GM21619 (cell line): ENCODE data around the gene PFN2.
"Not testable (repeated sequence)": the region's sequence is repeated elsewhere in the genome, so short reads cannot be mapped to it uniquely, and the experiment has no call there.

ENCODE experiments used
- ATAC-seq: cut with Tn5 transposase; IDR thresholded peaks from one replicate; pipeline ENCODE4 v1.9.1; 2021; ENCODE audit not compliant: unreplicated experiment

The PFN2 gene

DNA sequence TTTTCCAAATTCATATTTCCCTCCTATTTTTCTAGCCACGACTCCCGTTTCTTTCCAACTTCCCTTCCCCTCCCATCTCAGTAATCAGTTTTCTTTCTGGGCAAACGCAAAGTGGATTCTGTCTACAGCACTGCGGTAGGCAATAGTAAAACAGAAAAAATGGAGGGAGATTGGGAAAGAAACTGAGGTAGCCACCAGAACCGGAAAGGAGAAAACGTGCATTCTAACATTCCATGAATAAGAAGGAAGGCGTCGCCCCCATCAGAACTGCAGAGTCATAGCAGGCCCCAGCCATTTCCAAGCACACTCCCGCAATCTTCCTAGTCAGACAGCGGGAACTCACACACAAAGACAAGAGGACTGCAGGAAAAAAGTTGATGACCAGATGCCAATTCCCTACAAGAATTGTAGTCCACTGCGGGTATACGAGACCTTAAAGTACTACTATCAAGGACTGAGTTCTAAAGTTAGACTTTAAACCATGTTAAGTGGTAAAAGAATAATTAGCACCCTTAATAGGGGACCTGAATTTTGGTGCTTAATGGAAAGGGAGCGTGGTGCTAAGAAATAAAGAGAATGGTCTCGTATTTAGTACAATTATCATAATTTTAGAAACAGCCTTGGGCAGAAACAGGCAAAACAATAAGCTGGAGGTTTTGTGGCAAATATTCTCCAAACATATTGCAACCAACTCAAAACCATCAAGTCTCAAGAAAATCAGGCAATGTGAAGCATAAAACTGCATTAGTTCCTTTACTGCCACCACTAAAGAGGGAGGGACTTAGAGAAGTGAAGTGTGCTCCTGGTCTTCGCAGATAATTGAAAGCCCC lies 1.4 kb downstream of the PFN2 start:
- no peak for ATAC-seq

- no peak for ATAC-seq
Measured at GRCh38 chr3:149968216-149968615, 2.5 kb downstream of the PFN2 start.

- ATAC-seq: no peak
Measured at GRCh38 chr3:149967086-149967685, 3.5 kb downstream of the PFN2 start.

- ATAC-seq: no peak
Measured at GRCh38 chr3:149965278-149965677, 5.4 kb downstream of the PFN2 start.

DNA sequence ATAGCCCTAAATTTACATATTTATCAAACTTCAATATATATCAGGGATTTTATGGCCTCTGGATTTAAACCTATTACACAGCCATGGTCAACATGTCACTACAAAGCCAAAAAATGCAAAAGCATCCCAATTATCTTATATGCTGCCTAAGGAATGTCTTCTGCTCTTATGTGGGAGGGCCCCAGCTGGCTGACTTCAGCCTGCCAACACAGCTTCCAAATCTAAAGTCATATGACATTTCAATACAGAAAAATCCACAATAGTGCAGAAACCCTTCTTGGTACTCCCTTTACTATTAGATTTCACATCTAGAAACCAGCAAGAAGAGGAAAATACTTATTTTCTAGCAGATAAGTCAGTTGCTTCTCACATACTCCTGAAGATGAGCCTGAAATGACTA lies 6.4 kb downstream of the PFN2 start:
- ATAC-seq: no peak

DNA sequence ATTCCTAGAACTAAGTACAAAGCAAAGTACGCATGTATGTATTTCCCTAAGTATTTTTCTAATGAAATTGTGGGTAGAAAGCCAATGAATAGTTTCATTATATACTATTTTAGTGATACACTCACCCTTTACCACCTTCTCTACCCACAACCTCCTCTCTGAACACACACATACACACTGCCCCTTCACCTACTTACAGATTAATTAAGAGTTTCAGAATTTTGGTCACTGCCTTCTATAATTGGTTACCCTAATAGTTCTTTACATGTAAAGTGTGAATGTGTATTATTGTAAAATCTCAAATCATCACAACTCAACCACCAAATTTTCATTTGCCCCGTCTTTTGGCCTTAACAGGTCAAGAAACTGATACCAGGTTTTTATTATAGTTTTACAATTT lies 7.2 kb downstream of the PFN2 start:
- ATAC-seq: no peak

GRCh38 chr3:149959443-149959842 lies 11.3 kb downstream of the PFN2 start:
- no peak for ATAC-seq

DNA sequence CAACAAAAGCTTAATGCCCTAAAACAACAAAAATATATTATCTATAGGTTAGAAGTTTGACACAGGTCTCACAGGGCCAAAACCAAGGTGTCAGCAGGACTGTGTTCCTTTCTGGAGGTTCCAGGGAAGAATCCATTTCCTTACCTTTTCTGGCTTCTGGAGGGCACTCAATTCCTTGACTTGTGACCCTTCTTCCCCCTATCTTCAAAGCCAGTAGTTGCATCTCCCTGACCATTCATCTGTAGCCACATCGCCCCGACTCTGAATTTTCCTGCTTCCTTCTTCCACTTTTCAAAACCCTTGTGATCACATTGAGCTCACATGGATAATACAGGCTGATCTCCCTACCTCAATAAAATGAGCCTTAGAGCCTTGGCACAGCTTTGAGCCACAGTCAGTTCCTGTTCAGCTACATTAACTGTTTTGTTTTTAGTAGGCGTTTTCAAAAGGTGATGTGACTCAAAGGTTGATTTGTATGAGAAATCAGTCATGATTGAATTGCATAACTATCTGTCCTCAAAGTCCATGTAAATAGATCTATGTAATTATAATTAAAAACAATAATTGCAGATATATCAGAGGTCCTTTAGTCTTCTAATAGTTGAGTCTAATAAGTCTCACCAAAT lies 12.4 kb downstream of the PFN2 start:
- ATAC-seq: no peak

DNA sequence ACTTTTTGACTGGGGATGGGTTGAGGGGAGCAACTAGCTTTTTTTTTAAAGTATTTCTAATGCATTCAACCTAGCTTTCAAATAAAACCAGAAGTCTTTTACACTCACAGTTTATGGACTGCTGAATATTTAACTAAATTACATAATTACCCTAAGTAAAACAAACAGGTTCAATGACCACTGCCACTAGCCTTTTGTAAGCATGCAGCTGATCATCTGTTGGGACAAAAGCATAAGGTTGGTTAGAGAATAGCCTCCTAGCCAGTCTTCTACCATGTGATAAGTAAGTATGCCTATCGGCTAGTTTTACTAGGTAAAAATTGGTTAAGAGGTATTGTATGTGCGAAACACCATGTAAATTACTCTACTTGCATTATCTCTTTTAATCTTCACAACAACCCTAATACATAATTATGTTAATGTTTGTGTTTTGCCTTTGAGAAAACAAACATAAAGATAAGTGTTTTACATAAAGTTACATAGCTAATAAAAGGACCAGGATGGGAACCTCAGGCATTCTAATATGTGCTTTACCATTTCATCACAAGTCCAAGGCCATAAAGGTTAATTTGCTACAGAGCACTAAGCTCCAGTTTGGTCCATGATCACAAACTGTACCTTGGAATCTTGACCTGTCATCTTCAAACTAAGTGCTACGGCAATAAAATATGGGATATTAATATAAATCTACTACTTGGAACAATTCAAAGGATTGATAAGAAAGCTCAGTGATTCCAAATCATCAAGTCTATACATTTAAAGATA lies 13.2 kb downstream of the PFN2 start:
- no peak for ATAC-seq

DNA sequence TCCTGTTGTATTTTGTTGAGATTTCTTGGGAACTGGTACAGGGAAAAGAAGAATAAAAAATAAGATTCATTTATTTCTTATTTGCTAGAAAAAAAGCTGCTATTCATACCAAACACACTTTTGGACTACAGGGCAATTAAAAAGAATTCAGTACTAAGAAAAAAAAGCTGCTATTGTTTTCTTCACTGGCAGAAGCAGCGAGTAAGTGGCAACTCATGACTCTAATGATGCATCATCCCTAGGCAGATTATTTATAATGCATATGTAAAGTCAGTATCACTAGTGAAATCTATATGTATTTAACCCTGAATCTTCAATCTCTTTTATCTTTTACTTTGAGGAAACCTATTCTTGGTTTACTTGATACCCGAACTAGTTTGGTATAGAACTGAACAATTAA lies 15.2 kb downstream of the PFN2 start:
- no peak for ATAC-seq

- ATAC-seq: no peak
Measured at GRCh38 chr3:149954812-149955211, 15.9 kb downstream of the PFN2 start.

DNA sequence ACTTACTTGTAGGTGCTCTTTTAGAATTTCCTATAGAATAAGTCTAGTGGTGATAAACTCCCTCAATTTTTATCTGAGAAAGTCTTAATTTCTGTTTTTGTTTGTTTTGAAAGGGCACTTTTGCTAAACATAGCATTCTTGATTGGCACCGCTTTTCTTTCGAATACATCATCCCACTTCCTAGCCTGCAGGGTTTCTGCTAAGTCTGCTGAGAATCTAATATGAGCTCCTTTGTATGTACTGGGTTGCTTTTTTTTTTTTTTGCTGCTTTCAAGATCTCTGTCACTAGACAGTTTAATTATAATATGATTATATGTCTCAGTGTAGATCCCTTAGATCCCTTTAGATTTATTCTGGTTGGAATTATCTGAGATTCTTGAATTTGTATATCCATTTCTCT lies 21.5 kb downstream of the PFN2 start:
- no peak for ATAC-seq

DNA sequence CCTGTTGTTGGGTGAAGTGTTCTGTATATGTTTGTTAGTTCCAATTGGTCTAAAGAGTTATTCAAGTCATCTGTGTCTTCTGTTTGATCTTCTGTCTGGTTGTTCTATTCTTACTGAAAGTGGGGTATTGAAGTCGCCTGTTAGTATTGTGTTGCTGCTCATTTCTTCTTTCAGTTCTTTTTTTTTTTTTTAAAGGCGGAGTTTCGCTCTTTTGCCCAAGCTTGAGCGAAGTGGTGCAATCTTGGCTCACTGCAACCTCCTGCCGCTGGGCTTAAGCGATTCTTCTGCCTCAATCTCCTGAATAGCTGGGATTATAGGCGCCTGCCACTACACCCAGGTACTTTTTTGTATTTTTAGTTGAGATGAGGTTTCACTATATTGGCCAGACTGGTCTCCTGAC lies 23.5 kb downstream of the PFN2 start:
- ATAC-seq: no peak

DNA sequence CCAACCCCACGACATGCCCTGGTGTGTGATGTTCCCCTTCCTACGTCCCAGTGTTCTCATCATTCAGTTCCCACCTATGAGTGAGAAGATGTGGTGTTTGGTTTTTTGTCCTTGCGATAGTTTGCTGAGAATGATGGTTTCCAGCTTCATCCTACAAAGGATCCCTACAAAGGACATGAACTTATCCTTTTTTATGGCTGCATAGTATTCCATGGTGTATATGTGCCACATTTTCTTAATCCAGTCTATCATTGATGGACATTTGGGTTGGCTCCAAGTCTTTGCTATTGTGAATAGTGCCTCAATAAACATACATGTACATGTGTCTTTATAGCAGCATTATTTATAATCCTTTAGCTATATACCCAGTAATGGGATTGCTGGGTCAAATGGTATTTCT lies 26.7 kb downstream of the PFN2 start:
- not testable (repeated sequence) for ATAC-seq

- no peak for ATAC-seq
Measured at GRCh38 chr3:149942409-149942808, 28.3 kb downstream of the PFN2 start.

- ATAC-seq: no peak
Measured at GRCh38 chr3:149941946-149942345, 28.7 kb downstream of the PFN2 start.

- no peak for ATAC-seq
Measured at GRCh38 chr3:149941186-149941585, 29.5 kb downstream of the PFN2 start.

- ATAC-seq: not testable (repeated sequence)
Measured at GRCh38 chr3:149938392-149939055, 32.2 kb downstream of the PFN2 start.

DNA sequence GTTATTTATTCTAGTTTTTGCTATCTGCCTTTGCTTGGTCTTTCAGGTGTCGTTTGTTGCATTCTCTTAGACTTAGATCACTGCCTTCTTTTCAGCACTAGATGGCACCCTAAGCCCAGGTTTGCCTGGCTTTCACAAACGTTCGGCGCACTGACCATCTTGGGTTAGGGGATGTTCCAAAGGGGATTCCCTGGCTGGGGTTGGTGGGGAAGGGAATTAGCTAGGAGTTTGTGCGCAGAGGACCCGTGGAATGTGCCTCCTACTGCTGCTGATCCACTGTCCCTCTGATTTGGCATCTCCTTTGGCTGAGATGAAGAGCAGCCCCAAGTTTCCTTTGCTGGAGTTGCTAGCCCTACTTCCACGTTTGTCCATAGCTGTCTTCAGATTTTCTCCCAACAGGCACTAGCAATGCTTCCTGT lies 33.9 kb downstream of the PFN2 start:
- ATAC-seq: no peak

DNA sequence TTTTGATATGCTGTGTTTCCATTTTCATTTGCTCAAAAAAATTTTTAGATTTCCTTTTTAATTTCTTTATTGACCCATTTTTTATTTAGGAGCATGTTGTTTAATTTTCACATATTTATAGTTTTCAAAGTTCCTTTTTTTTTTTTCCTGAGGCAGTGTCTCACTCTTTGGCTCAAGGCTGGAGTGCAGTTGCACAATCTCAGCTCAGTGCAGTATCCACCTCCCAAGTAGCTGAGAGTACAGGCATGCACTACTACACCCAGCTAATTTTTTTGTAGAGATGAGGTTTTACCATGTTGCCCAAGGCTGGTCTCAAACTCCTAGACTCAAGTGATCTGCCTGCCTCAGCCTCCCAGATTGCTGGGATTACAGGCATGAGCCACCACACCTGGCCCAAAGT lies 36.2 kb downstream of the PFN2 start:
- no peak for ATAC-seq

GRCh38 chr3:149933858-149934257 lies 36.8 kb downstream of the PFN2 start:
- no peak for ATAC-seq
